RPMI7951 (cell line): ENCODE data around the gene KIF13A. TPM values are rescaled to one million over a fixed set of nuclear protein-coding genes. Genes with fewer than 3 reads are reported as not detected.
A peak's percentile ranks its signal among the peaks of the same experiment; 100 is the strongest.
"Not testable (repeated sequence)": the region's sequence is repeated elsewhere in the genome, so short reads cannot be mapped to it uniquely, and the experiment has no call there.

Experiments
- DNase-seq: peaks from one replicate; pipeline ENCODE4 v3.0.0-alpha.2; 2012; ENCODE audit warnings: low read depth
- total RNA-seq: library from RNA; depleted of rRNA; stranded (reverse); fragments of >200 nt; shearing (Covaris generic); gene quantifications from 2 replicates; pipeline ENCODE4 v1.2.3, GENCODE V29; 2014

Gene KIF13A
- total RNA-seq, 1 experiment from 2014 or later, result 25.5 TPM

DNA sequence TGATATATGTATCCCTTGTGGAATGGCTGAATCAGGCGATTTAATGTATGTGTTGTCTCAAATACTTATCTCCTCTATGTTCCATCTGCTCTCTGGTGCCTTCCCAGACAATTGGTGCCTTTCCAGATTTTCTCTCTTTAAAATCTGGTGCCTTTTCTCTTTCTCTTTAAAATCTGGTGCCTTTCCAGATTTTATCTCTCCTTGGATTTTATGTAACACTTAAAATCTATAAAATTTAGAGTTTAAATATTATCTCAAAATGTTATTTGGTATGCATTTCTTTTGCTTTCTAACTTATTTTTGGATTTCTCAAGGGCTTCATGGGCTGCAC lies 116.3 kb downstream of the KIF13A start:
- no peak for DNase-seq

DNA sequence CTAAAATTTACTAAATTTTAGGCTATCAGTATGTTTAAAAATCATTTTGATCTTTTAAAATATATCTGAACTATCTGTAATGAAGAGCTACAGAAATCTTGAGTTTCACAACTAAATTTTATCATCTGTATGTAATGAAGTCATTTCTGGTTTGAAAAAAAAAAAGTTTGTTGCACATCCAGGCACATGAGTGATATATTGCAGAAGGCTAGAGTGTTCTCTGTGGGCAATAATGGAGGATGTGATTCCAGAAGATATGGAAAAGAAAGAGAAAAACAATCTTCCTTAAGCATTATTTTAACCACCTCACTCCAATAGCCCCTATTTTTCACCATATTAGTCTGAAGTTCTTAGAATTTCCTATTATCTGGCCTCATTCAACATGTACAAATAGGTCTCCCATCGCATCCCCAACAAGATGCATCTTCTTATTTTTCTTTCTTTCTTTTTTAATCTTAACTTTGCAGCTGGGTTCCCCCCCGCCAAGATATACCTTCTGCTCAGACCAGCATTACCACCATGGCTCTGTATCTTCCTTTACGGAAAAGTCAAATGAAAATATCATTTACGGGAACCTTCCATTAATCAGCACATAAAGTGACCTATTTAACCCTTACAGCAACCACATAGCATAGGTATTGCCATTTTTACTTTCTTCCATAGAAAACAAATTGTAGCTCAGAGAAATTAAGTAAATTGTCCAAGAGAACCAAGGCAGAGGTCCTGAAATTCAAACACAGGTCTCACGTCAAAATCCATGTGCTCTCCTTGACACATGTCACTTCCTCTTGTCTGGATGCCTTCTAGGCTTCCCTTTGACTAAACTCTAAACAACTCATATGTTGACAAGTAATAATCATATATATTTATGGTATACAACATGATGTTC lies 116.9 kb downstream of the KIF13A start:
- DNase-seq, result no peak

DNA sequence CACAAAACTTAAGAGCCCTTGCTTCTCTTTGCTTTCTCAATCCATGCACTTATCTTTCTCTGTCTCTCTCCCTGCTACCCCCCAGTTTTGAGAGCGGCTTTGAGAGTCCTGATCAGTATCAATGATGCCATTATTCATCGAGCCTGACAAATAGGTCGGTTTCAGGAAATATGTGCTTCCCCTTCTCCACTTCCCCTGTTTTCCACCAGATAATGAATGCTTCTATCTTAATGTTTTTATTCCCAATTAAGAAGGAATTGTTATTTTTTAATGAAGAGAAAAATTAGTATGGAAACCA lies 117.7 kb downstream of the KIF13A start:
- peak; percentile 23 for DNase-seq

DNA sequence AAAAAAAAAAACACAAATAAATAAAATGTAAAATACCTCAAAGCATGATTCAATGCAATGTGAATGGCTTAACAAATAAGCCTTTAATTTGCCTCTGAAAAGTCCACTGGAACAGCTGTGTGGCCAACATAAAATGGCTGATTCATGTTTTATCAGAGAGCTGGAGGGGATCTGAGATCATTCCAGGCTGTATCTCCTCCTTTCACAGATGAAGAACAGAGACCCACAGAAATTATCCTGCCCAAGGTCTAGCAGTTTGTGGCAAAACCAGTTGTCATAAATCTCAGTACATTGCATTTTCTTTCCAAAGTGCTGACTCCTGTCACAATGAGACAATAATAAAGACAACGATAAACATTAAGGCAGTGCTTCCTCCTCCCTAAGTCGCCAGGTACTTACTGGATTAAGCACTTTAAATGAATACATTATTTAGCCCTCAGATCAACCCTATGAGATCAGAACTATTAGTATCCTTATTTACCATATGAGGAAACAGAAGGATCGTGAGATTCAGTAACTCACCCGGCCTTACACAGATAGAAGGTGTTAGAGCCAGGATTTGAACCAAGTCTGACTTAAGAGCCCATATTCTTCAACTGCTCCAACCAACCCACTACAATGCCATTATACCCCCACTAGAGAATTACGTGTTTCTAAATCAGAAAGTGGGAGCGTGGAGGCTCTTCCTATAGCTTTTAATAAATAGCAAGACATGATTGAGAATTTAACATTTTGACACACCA lies 118.3 kb downstream of the KIF13A start:
- peak; percentile 92 for DNase-seq

DNA sequence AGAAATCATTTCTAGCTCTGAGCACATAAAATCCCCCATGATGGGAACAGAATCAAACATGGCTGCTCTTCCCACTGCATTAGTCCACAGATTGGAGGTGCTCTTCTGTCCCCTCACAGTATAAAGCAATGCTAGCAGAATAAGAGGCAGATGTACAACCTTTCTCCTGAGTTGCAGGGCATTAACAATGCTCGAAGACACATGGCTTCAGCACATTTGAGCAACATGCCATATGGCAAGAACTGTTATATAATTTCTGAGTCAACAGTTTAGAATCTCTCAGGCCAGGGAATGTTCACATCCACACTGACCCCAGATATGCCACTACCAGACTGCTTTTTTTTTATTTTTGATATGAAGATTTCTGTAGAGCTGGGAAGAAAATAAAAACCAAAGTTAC lies 119.6 kb downstream of the KIF13A start:
- peak; percentile 90 for DNase-seq

DNA sequence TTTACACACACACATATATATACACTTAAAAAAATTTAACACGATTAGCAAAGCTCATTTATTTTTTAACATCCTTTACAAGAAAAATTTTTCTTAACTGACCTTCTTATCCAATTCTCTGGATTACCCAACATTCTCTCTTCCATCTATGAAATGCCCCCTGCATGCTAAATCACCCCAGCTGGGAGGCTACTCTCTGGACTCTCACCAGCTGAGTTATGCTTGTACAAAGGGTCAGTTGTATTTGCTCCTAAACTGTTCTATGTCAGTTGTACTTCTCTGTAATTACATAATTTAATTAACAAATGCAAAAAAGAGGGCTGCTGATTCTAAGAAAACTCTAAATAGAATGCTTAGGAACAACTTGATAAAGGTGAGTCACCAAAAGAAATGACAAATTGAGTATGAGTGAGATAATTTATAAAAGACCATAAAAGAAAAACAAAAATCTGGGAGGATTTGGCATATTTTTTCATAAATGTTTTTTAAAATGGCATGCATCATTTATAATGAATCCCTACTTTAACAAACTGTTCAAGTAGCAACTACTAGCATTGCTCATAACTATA lies 120.5 kb downstream of the KIF13A start:
- DNase-seq, result peak; percentile 25

DNA sequence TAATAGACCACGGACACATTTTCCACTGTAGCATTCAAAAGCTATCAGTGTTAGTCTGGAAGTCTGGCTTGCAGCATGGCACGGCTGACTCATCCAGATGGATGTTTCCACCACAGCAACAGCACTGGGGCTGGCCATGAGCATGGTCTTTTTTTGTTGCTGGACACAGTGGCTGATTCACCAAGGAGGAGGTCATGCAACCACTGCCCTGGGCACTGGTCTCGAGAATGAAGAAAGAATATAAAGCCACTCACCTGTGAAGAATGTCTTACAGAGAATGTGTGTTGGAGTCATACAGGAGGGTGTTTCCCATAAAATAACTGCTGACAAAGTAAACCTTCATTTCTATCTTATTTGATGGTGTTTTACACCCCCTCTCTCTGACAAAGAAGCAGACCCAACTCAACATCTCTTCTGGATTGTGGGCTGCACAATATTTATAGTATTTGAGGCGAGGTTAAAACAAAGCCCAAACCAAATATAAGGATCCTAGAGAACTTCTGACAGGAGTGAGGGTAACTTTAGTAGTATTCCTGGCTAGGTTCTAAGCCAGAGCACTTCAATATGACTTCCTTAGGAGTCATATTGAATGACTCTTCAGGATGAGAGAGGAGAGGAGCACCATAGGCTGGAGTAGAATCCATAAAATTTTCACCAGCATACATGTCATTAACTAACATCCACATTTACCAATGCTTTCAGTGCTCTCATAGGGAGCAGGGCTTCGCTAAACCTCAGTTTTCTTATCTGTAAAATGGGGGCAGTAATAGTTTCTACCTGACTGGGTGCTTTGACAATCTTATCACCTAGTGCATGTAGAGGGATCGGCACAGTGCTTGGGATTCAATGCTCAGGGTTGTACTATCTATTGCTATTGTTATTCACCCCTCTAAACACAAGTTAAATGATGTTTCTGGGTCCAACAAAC lies 121.4 kb downstream of the KIF13A start:
- peak; percentile 98 for DNase-seq

DNA sequence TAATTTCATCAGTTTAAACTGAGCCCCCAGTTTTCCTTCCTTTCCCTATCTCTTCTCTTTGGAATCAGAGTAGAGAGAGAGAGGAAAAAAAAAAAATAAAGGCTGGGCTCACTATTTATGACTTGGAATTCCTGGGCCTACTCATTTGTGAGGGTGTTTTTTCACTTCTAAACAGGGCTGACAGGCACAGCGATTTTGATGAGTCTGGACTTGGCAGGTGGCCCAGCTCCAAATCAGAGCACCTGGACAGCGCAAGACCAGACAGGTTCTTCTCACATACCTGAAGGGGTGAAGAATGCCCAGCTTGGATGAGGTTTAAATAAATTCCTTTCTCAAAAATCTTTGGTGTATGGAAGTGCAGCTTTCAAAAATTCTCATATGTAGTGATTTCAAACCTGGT lies 122.2 kb downstream of the KIF13A start:
- DNase-seq, result peak; percentile 20

DNA sequence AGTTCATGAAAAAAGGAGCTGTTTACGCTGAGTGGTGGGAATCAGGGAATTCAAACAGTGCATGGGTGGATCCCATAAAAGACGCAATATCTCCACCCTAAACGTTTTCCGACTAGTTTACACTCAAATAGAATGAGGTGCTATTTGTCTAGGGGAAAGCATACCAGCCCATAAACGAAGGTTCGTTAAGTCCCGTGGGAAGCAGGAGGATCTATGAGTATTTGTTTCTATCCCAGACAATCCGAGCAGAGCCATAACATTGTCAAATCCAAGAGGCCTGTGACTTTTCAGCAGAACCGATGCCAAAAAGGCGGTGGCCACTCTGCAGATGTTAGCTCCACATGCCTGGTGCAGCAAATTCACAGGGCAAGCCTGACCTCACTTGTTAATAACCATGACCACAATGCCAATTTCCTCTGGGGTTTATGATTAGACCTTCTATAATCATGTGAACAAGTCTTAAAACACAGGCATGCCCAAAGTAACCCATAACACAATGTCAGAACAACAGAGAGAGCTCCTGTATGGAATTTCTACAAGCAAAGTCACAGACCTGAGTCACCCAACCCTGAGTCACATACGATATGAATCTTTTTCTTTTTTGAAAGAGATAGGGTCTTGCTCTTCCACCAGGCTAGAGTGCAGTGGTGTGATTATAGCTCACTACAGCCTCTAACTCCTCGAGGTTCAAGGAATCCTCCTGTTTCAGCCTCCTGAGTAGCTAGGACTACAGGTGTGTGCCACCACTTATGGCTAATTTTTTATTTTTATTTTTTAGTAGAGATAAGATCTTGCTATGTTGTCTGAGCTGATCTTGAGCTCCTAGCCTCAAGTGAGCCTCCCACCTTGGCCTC lies 123.3 kb downstream of the KIF13A start:
- peak; percentile 95 for DNase-seq

DNA sequence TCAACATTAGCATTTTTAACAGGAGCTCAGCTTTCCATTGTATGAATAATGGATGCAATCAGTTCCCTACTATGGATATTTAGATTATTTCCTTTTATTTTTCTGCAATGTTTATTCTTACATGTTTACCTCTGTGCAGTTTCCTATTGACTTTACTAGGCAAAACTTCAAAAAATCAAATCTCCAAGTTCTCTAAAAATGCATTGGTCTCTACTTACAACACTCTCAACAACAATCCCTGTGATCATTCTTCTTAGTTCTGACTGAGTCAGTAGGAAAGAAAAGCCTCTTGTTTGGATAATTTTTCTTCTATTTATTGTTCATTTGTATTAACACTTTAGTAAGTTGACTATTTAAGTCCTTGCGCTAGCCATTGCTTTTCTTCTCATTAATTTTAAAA lies 126.1 kb downstream of the KIF13A start:
- no peak for DNase-seq

DNA sequence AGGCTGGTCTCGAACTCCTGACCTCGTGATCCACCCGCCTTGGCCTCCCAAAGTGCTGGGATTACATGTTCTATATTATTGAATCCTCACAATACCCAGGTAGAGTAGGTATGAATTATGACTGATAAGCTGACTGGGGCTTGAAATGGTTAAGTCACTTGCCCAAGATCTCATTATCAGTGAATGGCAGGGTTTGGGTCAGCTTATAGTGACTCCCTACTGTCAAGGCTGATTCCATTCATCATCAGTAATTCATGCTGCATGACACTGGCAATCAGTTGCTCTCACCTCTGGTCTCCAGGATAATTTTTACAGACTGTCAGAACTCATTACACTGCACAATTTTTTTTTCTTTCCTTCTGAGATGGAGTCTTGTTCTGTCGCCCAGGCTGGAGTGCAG lies 127.6 kb downstream of the KIF13A start:
- no peak for DNase-seq

DNA sequence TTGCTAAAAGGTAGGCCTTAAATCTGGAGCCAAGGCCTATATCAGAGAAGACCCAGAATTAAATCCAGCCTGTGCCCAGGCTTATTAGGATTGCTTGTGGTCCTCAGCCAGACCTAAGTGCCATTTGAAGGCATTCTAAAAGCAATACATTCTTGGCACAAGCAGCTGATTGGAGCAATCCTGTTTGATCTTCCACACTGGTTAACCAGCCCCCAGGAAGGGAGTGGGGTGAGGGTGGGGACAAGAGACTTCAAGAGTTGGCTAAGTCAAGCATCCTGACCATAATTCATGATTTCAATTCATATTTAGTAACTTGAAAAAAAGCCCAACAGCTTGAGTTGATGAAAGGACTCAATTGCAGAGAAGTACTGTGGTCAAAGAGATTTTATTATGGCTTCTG lies 128.9 kb downstream of the KIF13A start:
- no peak for DNase-seq

DNA sequence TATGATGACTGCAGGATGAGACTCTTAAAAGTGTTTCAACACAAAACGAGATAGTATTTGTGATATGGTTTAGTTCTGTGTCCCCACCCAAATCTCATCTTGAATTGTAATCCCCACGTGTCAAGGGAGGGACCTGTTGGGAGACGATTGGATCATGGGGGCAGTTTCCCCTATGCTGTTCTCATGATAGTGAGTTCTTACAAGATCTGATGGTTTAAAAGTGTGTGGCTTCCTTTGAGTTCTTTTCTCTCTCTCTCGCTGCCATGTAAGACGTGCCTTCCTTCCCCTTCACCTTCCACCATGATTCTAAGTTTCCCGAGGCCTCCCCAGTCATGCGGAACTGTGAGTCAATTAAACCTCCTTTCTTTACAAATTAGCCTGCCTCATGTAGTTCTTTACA lies 130.2 kb downstream of the KIF13A start:
- DNase-seq, result not testable (repeated sequence)

DNA sequence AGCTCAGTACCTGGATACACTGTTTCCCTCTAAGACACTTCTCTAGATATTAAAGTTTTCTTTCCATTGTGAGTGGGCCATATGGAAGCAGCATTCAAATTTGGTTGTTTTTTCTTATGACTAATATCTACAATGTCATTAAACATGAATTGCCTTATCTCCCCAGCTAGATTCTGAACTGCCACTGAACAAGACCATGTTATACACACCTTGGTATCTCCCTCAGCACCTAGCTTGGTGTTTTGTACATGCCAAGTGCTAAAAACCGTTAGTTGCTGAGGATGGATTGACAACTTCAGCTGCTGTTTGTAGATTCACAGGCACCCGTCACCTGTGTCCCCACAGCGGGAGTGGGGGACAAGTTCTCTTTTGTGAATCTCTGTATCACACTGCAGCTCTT lies 131.1 kb downstream of the KIF13A start:
- no peak for DNase-seq

DNA sequence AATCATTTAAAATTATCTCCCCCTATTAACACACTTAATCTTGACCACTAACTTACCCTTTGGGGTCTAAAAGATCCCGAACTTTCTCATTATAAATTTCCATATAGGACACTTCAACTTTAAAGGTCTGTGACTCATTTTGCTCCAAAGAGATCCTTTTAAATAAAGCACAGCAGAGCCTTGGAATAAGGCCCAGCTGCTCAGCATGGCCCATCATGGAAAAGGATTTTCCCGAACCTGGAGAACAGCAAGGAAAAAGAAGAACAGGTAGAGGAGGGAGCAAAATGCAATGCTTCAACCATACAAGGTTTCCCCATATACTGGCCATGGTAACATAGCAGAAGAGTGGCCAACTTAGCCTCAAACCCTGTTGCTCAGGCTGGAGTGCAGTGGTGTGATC lies 132.1 kb downstream of the KIF13A start:
- DNase-seq, result no peak

DNA sequence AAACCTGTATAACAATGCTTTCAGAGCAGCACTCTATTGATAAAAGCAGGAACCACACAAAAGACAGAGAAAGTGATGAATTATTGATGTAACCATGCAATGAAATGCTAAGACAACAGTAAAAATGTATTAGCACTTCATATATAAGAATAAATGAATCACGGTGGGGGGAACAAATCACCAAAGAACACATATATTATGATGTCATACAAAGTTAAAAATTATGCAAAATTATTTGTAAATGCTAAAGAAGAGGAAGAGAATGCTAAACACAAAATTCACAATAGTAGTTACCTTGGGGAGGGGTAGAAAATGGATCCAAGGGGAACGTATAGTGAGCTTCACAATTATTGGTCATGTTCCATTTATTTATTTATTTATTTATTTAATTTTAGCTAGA lies 133.9 kb downstream of the KIF13A start:
- DNase-seq, result no peak

DNA sequence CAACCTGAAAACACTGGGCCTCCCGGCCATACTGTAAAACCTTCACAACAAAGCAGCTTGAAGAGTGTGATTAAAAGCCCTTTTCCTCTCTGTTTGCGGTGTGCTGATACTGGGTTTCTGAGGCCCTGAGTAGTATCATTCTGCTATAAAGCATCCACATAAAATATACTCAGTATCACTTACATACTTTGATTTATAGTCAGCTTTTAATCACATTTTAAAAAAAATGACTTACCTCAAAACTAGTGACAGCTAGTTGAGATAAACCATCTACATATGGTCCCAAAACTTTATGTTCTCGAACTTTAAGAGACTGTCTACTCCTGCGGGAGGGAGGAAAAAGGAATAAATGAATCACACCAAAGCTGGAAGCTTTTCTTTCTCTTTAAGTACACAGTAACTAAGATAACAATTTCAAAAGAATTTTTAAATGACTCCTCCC lies 135.7 kb downstream of the KIF13A start:
- no peak for DNase-seq

DNA sequence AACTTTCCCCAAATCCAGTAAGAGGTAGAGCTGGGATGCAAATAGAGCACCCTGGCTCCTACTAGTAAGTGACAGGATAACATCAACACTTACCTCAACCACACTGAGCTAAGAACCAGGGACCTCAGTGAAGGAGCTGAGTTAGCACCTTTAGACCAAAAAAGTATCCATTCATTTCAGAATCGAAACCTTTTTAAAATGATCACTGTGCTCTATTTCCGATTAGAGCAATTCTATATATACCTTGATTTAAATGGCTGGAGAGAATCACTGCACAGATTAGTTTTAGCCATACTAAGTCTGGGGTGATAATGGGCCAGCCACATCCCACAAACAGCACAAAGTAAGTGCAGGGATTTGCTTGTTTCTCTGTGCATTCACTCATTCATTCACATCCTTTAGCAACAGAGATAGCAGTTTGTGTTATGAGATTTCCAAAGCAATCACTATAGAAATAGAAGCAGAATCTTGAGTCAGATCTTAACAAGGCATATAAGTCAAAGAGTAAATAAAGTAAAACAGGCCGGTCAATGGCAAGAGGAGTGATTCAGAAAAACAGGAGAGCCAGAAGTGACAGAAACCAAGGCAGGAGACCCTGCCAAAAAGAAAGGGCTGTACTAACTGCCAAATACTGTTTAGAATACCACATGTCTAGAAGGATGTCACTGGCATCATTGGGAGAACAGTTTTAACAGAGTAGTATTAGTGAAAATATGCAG lies 136.3 kb downstream of the KIF13A start:
- no peak for DNase-seq

DNA sequence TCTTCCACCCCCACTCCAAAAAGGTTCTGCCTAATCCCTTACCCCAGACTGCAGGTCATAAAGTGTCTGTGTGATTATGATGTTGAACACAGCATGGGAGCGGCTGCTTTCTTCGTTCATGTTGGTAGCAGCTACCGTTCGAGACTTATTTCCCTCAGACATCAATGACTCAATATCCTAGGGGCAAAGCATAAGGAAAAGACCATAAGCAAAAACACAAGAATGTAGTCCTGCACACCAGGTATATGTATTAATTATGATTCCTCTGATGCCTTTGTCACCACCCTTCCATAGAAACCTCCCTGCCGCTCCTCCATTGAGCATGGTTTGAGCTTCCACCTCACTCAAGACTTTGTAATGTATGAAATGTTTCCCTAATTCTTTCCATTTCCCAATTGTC lies 137.2 kb downstream of the KIF13A start:
- no peak for DNase-seq

DNA sequence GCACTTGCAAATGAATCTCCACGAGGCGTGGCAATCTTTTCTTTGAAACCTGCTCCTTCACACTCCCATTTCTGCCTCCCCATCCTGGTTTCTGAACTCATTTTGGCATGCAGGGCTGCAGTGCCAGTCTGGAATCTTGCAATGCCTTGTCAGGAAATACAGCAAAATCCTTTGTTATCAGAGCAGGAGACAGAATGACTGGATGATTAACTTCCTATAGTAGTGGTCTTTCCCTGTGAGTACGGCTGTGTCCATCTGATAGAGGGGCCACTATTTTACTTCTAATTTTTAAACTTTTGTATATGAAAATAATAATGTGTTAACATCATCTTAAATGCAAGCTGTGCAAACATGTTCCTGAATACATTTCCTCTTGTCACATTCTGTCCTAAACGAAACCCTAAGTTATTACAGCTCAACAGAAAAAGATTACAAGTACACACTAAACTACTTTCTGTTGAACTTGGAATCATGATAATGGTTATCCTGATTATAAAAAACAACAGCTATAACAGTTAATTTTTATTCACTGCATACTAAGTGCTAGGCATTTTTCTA lies 140.2 kb downstream of the KIF13A start:
- no peak for DNase-seq
